H1 (cell line): Measurements from ENCODE around the gene TEN1.

Source experiments
- GABPA ChIP-seq: IDR thresholded peaks from 2 replicates; pipeline ENCODE4 v1.6.1; 2011; ENCODE audit warnings: mild to moderate bottlenecking, low read length, moderate library complexity, borderline replicate concordance; ENCODE audit not compliant: insufficient read depth
- POLR2AphosphoS5 ChIP-seq: IDR thresholded peaks from 2 replicates; pipeline ENCODE4 v1.6.1; 2011; ENCODE audit warnings: low read depth, low read length
- TF ChIP-seq, protein P1 (sequence below), 3 experiments: IDR thresholded peaks; 1 replicate in 2 of 3; 2 replicates in 1 of 3; pipeline versions ENCODE4 v1.5.1 to v1.6.1; 2011; ENCODE audit warnings: low read length in 3 of 3, mild to moderate bottlenecking in 3 of 3, inconsistent platforms in 2 of 3, low read depth in 1 of 3, moderate library complexity in 1 of 3; ENCODE audit not compliant: insufficient read depth in 1 of 3; ENCODE audit errors: control extremely low read depth in 1 of 3

DNA sequence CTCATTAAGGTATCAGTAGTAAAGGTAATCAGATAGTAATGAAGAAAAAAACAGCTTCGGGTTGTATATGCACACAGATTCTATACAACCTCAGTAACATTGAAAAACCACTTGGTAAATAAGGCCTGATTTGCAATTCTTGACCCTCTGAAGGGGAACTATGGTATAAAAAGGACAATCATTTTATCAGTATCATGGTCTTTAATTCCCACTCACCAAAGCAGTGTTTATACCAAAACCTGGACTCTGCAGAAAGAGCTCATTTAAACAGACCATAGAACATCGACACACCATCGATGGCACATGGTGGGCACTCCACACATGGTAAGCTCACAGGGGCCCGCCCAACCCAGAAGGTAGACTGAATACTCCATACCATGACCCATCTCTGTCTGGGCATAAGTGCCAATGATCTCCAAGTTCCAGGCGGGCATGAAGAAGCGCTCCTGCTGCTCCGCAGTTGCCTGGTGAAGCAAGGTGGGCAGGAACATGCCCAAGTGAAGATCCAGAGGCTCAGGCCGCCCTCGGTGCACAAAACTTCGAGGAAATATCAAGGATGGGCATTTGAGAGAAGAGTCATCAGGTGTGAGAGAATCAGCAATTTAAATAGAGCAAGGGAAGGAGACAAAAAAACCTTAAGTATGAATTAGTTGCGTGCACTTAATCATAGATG, 19.1 kb upstream of the TEN1 start:
- no peak for TF ChIP-seq GABPA
- TF ChIP-seq POLR2AphosphoS5, result no peak
- TF ChIP-seq, protein P1, sequence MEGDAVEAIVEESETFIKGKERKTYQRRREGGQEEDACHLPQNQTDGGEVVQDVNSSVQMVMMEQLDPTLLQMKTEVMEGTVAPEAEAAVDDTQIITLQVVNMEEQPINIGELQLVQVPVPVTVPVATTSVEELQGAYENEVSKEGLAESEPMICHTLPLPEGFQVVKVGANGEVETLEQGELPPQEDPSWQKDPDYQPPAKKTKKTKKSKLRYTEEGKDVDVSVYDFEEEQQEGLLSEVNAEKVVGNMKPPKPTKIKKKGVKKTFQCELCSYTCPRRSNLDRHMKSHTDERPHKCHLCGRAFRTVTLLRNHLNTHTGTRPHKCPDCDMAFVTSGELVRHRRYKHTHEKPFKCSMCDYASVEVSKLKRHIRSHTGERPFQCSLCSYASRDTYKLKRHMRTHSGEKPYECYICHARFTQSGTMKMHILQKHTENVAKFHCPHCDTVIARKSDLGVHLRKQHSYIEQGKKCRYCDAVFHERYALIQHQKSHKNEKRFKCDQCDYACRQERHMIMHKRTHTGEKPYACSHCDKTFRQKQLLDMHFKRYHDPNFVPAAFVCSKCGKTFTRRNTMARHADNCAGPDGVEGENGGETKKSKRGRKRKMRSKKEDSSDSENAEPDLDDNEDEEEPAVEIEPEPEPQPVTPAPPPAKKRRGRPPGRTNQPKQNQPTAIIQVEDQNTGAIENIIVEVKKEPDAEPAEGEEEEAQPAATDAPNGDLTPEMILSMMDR (IDR thresholded peaks at IDR 0.05; ENCODE audit: control extremely low read depth in 1 of 3, insufficient read depth in 1 of 3, low read depth in 1 of 3, low read length in 3 of 3), result no peak
